Panc1 (cell line): ENCODE measurements around the gene MTA3. TPM values are rescaled to one million over a fixed set of nuclear protein-coding genes. Genes with fewer than 3 reads are reported as not detected.

Experiments
- ATAC-seq: fragments of 200-7000 bp; cut with Tn5 transposase; 2 replicates; pipeline ENCODE4 v1.9.1; 2020; ENCODE audit warnings: mild to moderate bottlenecking, moderate library complexity
- BruUV-seq: library from RNA; stranded (reverse); fragments of 400-500 nt; replicated peaks from 2 replicates; lab custom pipeline; 2021; lab: Mats Ljungman, UMichigan
- CTCF ChIA-PET: fragments of 300-600 bp; sonication (Branson Sonifier 250); formaldehyde crosslinking; loops from one replicate; lab custom pipeline; 2022; ENCODE audit warnings: antibody characterized with exemption; lab: Charles Lee
- POLR2A ChIA-PET: fragments of 300-600 bp; sonication (Branson Sonifier 250); formaldehyde crosslinking; loops from one replicate; lab custom pipeline; 2022; ENCODE audit warnings: antibody characterized with exemption; lab: Charles Lee
- DNase-seq: peaks from one replicate; pipeline ENCODE4 v3.0.0-alpha.2; 2010; ENCODE audit warnings: low read depth, low spot score
- H3K27ac ChIP-seq: 2 replicates; pipeline ENCODE4 v1.5.1; 2011; ENCODE audit warnings: mild to moderate bottlenecking, low read length, inconsistent platforms
- H3K27me3 ChIP-seq: fragments of 200-500 bp; sonication (Bioruptor generic); 2 replicates; pipeline ENCODE4 v1.6.0; 2014; ENCODE audit warnings: low read length, inconsistent platforms; ENCODE audit not compliant: control insufficient read depth, insufficient read depth
- H3K36me3 ChIP-seq: fragments of 200-500 bp; sonication (Bioruptor generic); 2 replicates; pipeline ENCODE4 v1.5.1; 2014; ENCODE audit warnings: inconsistent platforms, mild to moderate bottlenecking, low read length, moderate library complexity; ENCODE audit not compliant: control insufficient read depth, insufficient read depth
- H3K4me1 ChIP-seq: 2 replicates; pipeline ENCODE4 v1.5.1; 2011; ENCODE audit warnings: inconsistent platforms, mild to moderate bottlenecking, low read length, moderate library complexity; ENCODE audit not compliant: control insufficient read depth, insufficient read depth
- H3K4me3 ChIP-seq, 2 experiments: 2 replicates each; pipeline ENCODE4 v1.5.1; 2011 to 2012; ENCODE audit warnings: low read depth in 2 of 2, low read length in 2 of 2, mild to moderate bottlenecking in 2 of 2, inconsistent platforms in 1 of 2, moderate library complexity in 1 of 2
- H3K9me3 ChIP-seq: fragments of 200-500 bp; sonication (Bioruptor generic); 2 replicates; pipeline ENCODE4 v1.5.1; 2014; ENCODE audit warnings: low read depth, mild to moderate bottlenecking, inconsistent platforms, low read length, moderate library complexity; ENCODE audit not compliant: control insufficient read depth, insufficient read depth
- POLR2AphosphoS5 ChIP-seq: IDR thresholded peaks from 2 replicates; pipeline ENCODE4 v1.6.1; 2012; ENCODE audit warnings: mild to moderate bottlenecking, low read depth, low read length, moderate library complexity
- SIN3A ChIP-seq: IDR thresholded peaks from 2 replicates; pipeline ENCODE4 v1.6.1; 2012; ENCODE audit warnings: low read depth, mild to moderate bottlenecking, low read length, moderate library complexity, borderline replicate concordance; ENCODE audit not compliant: insufficient read depth
- TCF7L2 ChIP-seq: IDR thresholded peaks from 2 replicates; pipeline ENCODE4 v1.6.1; 2011; ENCODE audit warnings: mild to moderate bottlenecking, low read depth, low read length, inconsistent platforms
- in situ Hi-C: cut with HindIII; loops from 2 replicates; pipeline ENCODE4 v1.10.0; 2016; ENCODE audit warnings: low sequenced_read_pairs, low pct_unique_long_range_greater_than_20kb
- intact Hi-C: fragments of 100-400 bp; cut with micrococcal nuclease; formaldehyde crosslinking; loops from one replicate; pipeline ENCODE4 v1.10.0; 2022; ENCODE audit not compliant: unreplicated experiment
- total RNA-seq: library from RNA; stranded (reverse); gene quantifications from one replicate; pipeline ENCODE4 v1.2.1, GENCODE V29; 2021; ENCODE audit not compliant: unreplicated experiment
- TF ChIP-seq, protein P1 (sequence below), 2 experiments: IDR thresholded peaks; 2 replicates each; pipeline ENCODE4 v1.6.1; 2011 to 2012; ENCODE audit warnings: low read depth in 2 of 2, control low read depth in 1 of 2, low read length in 1 of 2, mild to moderate bottlenecking in 1 of 2, moderate library complexity in 1 of 2; ENCODE audit not compliant: insufficient read depth in 1 of 2
- TF ChIP-seq, protein P2 (sequence below): fragments of 450-650 bp; IDR thresholded peaks from 2 replicates; pipeline ENCODE4 v1.5.1; 2017; ENCODE audit warnings: mild to moderate bottlenecking

MTA3 gene
- total RNA-seq, 1 experiment from 2014 or later: 65.6 TPM

GRCh38 chr2:42554392-42554791 lies 14.0 kb upstream of the MTA3 start:
- ATAC-seq: no peak

DNA sequence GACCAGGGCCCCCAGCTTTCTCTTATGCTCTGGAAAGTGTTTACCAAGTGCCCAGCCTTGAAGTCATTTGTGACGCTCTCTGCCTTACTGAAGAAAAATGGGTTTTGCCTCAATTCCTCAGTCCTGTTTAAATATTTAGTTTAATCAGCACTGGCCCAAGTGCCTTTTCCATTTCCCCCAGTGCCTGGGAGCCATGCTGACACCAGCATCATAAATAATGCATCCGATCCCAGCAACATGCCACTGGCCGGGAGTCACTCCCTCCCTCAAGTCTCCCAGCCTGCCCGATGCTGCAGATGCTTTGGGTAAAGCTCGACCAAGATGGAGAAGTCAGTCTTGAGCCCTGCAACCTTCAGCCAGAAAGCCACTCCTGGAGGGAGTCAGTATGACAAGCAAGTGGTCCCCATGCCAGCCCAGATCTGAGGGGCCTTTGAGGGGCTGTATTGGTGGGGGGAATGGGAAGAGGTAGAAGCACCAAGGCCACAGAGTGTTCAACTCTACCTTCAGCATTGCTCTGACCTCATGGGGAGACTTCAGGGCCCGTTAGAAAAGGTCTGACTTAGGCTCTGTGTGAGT lies 12.0 kb upstream of the MTA3 start:
- Histone ChIP-seq H3K4me3 (no peak overlapping the region), H3K27ac (peak overlapping the region; percentile 21; the same call in 1 of the 2 replicates), H3K27me3 (no peaks in the 10 kb centered on the region), H3K4me1 (no peaks in the 10 kb centered on the region; the same call in 1 of the 2 replicates), H3K36me3 (no peaks in the 10 kb centered on the region), H3K9me3 (no peaks in the 10 kb centered on the region)
- intact Hi-C loops: no loop called here
- ChIA-PET POLR2A (interaction anchor here (0.7 kb wide), 1 partner anchor 16 kb away, joined by 5 read pairs; no protein-coding TSS in a partner anchor), CTCF (no interaction called here)
- TF ChIP-seq SIN3A: no peak
- TF ChIP-seq, protein P1, sequence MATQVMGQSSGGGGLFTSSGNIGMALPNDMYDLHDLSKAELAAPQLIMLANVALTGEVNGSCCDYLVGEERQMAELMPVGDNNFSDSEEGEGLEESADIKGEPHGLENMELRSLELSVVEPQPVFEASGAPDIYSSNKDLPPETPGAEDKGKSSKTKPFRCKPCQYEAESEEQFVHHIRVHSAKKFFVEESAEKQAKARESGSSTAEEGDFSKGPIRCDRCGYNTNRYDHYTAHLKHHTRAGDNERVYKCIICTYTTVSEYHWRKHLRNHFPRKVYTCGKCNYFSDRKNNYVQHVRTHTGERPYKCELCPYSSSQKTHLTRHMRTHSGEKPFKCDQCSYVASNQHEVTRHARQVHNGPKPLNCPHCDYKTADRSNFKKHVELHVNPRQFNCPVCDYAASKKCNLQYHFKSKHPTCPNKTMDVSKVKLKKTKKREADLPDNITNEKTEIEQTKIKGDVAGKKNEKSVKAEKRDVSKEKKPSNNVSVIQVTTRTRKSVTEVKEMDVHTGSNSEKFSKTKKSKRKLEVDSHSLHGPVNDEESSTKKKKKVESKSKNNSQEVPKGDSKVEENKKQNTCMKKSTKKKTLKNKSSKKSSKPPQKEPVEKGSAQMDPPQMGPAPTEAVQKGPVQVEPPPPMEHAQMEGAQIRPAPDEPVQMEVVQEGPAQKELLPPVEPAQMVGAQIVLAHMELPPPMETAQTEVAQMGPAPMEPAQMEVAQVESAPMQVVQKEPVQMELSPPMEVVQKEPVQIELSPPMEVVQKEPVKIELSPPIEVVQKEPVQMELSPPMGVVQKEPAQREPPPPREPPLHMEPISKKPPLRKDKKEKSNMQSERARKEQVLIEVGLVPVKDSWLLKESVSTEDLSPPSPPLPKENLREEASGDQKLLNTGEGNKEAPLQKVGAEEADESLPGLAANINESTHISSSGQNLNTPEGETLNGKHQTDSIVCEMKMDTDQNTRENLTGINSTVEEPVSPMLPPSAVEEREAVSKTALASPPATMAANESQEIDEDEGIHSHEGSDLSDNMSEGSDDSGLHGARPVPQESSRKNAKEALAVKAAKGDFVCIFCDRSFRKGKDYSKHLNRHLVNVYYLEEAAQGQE (IDR thresholded peaks at IDR 0.05; ENCODE audit: insufficient read depth in 1 of 2, low read depth in 2 of 2, low read length in 1 of 2): no peak
- no peak for TF ChIP-seq TCF7L2
- no peak for TF ChIP-seq POLR2AphosphoS5
- TF ChIP-seq, protein P2, sequence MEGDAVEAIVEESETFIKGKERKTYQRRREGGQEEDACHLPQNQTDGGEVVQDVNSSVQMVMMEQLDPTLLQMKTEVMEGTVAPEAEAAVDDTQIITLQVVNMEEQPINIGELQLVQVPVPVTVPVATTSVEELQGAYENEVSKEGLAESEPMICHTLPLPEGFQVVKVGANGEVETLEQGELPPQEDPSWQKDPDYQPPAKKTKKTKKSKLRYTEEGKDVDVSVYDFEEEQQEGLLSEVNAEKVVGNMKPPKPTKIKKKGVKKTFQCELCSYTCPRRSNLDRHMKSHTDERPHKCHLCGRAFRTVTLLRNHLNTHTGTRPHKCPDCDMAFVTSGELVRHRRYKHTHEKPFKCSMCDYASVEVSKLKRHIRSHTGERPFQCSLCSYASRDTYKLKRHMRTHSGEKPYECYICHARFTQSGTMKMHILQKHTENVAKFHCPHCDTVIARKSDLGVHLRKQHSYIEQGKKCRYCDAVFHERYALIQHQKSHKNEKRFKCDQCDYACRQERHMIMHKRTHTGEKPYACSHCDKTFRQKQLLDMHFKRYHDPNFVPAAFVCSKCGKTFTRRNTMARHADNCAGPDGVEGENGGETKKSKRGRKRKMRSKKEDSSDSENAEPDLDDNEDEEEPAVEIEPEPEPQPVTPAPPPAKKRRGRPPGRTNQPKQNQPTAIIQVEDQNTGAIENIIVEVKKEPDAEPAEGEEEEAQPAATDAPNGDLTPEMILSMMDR: no peak
- no TSS peak for BruUV-seq
- DNase-seq (no peak), ATAC-seq (peak; percentile 53)
- in situ Hi-C loops: no loop called here

More at GRCh38 chr2:42554392-42554791, 14.0 kb upstream of the MTA3 start:
- no peak overlapping the region for H3K27ac ChIP-seq
- ChIA-PET CTCF (no interaction called here), POLR2A (no interaction called here)
- no peaks in the 10 kb centered on the region; the same call in 1 of the 2 replicates for H3K4me1 ChIP-seq
- in situ Hi-C loops: no loop called here
- H3K4me3 ChIP-seq: no peak overlapping the region
- H3K36me3 ChIP-seq: no peaks in the 10 kb centered on the region
- DNase-seq: no peak
- H3K9me3 ChIP-seq: no peaks in the 10 kb centered on the region
- BruUV-seq: no TSS peak
- TF ChIP-seq POLR2AphosphoS5: no peak
- no peak for TF ChIP-seq SIN3A
- TF ChIP-seq, protein P1 (IDR thresholded peaks at IDR 0.05; ENCODE audit: insufficient read depth in 1 of 2, low read depth in 2 of 2, low read length in 1 of 2): no peak
- TF ChIP-seq, protein P2: no peak
- TF ChIP-seq TCF7L2: no peak
- no peaks in the 10 kb centered on the region for H3K27me3 ChIP-seq
- intact Hi-C loops: no loop called here
